Measurements from ENCODE around the gene RPTN.

The RPTN gene

GRCh38 chr1:152125834-152126443 lies 33.1 kb downstream of the RPTN start:
- no peaks in the 10 kb centered on the region for H3K36me3 ChIP-seq (ENCODE audit: control insufficient read depth, insufficient read depth, low read length)
- no peak for TF ChIP-seq CTCF (IDR thresholded peaks at IDR 0.05; ENCODE audit: insufficient read depth, low read length, poor library complexity, severe bottlenecking)
- no peak overlapping the region for H3K4me3 ChIP-seq (replicated peaks; ENCODE audit: low read depth, low read length)
- H3K27me3 ChIP-seq (replicated peaks; ENCODE audit: control insufficient read depth, insufficient read depth, low read length): peaks cover 3% of the 10 kb centered on the region
- DNase-seq (ENCODE audit: extremely low read depth, insufficient read length): no peak

GRCh38 chr1:152118915-152119314 lies 40.1 kb downstream of the RPTN start:
- DNase-seq (ENCODE audit: extremely low read depth, insufficient read length): no peak
- no peak overlapping the region for H3K4me3 ChIP-seq (replicated peaks; ENCODE audit: low read depth, low read length)
- no peak for TF ChIP-seq CTCF (IDR thresholded peaks at IDR 0.05; ENCODE audit: insufficient read depth, low read length, poor library complexity, severe bottlenecking)
- no peaks in the 10 kb centered on the region for H3K36me3 ChIP-seq (ENCODE audit: control insufficient read depth, insufficient read depth, low read length)
- no peaks in the 10 kb centered on the region; the same call in 1 of the 2 replicates for H3K27me3 ChIP-seq (replicated peaks; ENCODE audit: control insufficient read depth, insufficient read depth, low read length)

GRCh38 chr1:152115344-152115743 lies 43.7 kb downstream of the RPTN start, which contains the start of gene TCHH:
Gene TCHH (minus strand): TSS chr1:152115444. CDS start chr1:152114080, 1,364 bp downstream.
- TF ChIP-seq CTCF (IDR thresholded peaks at IDR 0.05; ENCODE audit: insufficient read depth, low read length, poor library complexity, severe bottlenecking): no peak
- H3K4me3 ChIP-seq (replicated peaks; ENCODE audit: low read depth, low read length): no peak within 1 kb of the TSS
- H3K27me3 ChIP-seq (replicated peaks; ENCODE audit: control insufficient read depth, insufficient read depth, low read length): no peaks in the 10 kb centered on the region; the same call in none of the 2 replicates
- H3K36me3 ChIP-seq (ENCODE audit: control insufficient read depth, insufficient read depth, low read length): no peaks in the 10 kb centered on the region
- DNase-seq (ENCODE audit: extremely low read depth, insufficient read length): no peak

- H3K4me3 ChIP-seq (replicated peaks; ENCODE audit: low read depth, low read length): no peak overlapping the region
Measured at GRCh38 chr1:152112885-152113432, 46.1 kb downstream of the RPTN start.

GRCh38 chr1:152112101-152112884 lies 46.7 kb downstream of the RPTN start:
- Histone ChIP-seq H3K27me3 (replicated peaks; ENCODE audit: control insufficient read depth, insufficient read depth, low read length) (no peaks in the 10 kb centered on the region; the same call in none of the 2 replicates), H3K4me3 (replicated peaks; ENCODE audit: low read depth, low read length) (peak overlapping the region; percentile 30), H3K36me3 (ENCODE audit: control insufficient read depth, insufficient read depth, low read length) (no peaks in the 10 kb centered on the region)
- no peak for TF ChIP-seq CTCF (IDR thresholded peaks at IDR 0.05; ENCODE audit: insufficient read depth, low read length, poor library complexity, severe bottlenecking)
- DNase-seq (ENCODE audit: extremely low read depth, insufficient read length): peak; percentile 17

More at GRCh38 chr1:152112885-152113432, 46.1 kb downstream of the RPTN start:
- Histone ChIP-seq H3K36me3 (ENCODE audit: control insufficient read depth, insufficient read depth, low read length) (no peaks in the 10 kb centered on the region), H3K27me3 (replicated peaks; ENCODE audit: control insufficient read depth, insufficient read depth, low read length) (no peaks in the 10 kb centered on the region; the same call in none of the 2 replicates)
- no peak for TF ChIP-seq CTCF (IDR thresholded peaks at IDR 0.05; ENCODE audit: insufficient read depth, low read length, poor library complexity, severe bottlenecking)
- DNase-seq (ENCODE audit: extremely low read depth, insufficient read length): no peak

All from GM06990 (cell line).